Loucy (cell line): ENCODE measurements around the gene ADGRL3.

Source experiments
- H2AFZ ChIP-seq: fragments of 200-600 bp; sonication (generic); 2 replicates; pipeline ENCODE4 v1.6.0; 2016; ENCODE audit warnings: antibody characterized with exemption, mild to moderate bottlenecking, low read length, moderate library complexity
- H3F3A ChIP-seq: fragments of 200-600 bp; 2 replicates; pipeline ENCODE4 v1.6.0; 2016; ENCODE audit warnings: antibody characterized with exemption, low read depth, mild to moderate bottlenecking
- H3K27me3 ChIP-seq: fragments of 200-600 bp; sonication (generic); 2 replicates; pipeline ENCODE4 v1.6.1; 2014; ENCODE audit warnings: low read length, mild to moderate bottlenecking; ENCODE audit not compliant: insufficient read depth, poor library complexity, severe bottlenecking
- H3K36me3 ChIP-seq: fragments of 200-600 bp; sonication (generic); 2 replicates; pipeline ENCODE4 v1.6.1; 2016; ENCODE audit warnings: low read length; ENCODE audit not compliant: insufficient read depth
- H3K4me1 ChIP-seq: fragments of 200-600 bp; sonication (generic); 2 replicates; pipeline ENCODE4 v1.5.1; 2014; ENCODE audit warnings: low read length, mild to moderate bottlenecking; ENCODE audit not compliant: insufficient read depth, poor library complexity, severe bottlenecking
- H3K4me2 ChIP-seq: fragments of 200-600 bp; sonication (generic); 2 replicates; pipeline ENCODE4 v1.6.0; 2014; ENCODE audit warnings: antibody characterized with exemption, low read length, low read depth, mild to moderate bottlenecking; ENCODE audit not compliant: poor library complexity, severe bottlenecking
- H3K4me3 ChIP-seq: fragments of 200-600 bp; sonication (generic); 2 replicates; pipeline ENCODE4 v1.5.1; 2014; ENCODE audit warnings: low read length, mild to moderate bottlenecking, mixed read lengths; ENCODE audit not compliant: poor library complexity, severe bottlenecking
- H3K79me2 ChIP-seq: fragments of 200-600 bp; sonication (generic); 2 replicates; pipeline ENCODE4 v1.6.1; 2014; ENCODE audit warnings: low read length; ENCODE audit not compliant: insufficient read depth
- H3K9ac ChIP-seq: fragments of 200-600 bp; sonication (generic); 2 replicates; pipeline ENCODE4 v1.6.0; 2014; ENCODE audit warnings: mild to moderate bottlenecking, low read depth, low read length, moderate library complexity; ENCODE audit not compliant: poor library complexity, severe bottlenecking
- H3K9me2 ChIP-seq: fragments of 200-600 bp; sonication (generic); replicated peaks from 2 replicates; pipeline ENCODE4 v1.6.1; 2016; ENCODE audit warnings: low read depth, low read length, mixed read lengths
- H3K9me3 ChIP-seq: fragments of 200-600 bp; sonication (generic); 2 replicates; pipeline ENCODE4 v1.6.1; 2014; ENCODE audit warnings: mild to moderate bottlenecking, antibody characterized with exemption, low read length, low read depth; ENCODE audit not compliant: insufficient read depth
- H4K20me1 ChIP-seq: fragments of 200-600 bp; sonication (generic); 2 replicates; pipeline ENCODE4 v1.6.0; 2014; ENCODE audit warnings: antibody characterized with exemption, low read length, mild to moderate bottlenecking; ENCODE audit not compliant: insufficient read depth, poor library complexity, severe bottlenecking
- EZH2phosphoT487 ChIP-seq: fragments of 200-600 bp; IDR thresholded peaks from 2 replicates; pipeline ENCODE4 v1.6.1; 2018; ENCODE audit warnings: antibody characterized with exemption, mild to moderate bottlenecking, moderate library complexity, borderline replicate concordance
- TF ChIP-seq, protein P1 (sequence below): fragments of 200-600 bp; sonication (generic); conservative IDR thresholded peaks from 2 replicates; pipeline ENCODE4 v1.5.1; 2014; ENCODE audit warnings: mild to moderate bottlenecking, antibody characterized with exemption, low read length

The ADGRL3 gene

DNA sequence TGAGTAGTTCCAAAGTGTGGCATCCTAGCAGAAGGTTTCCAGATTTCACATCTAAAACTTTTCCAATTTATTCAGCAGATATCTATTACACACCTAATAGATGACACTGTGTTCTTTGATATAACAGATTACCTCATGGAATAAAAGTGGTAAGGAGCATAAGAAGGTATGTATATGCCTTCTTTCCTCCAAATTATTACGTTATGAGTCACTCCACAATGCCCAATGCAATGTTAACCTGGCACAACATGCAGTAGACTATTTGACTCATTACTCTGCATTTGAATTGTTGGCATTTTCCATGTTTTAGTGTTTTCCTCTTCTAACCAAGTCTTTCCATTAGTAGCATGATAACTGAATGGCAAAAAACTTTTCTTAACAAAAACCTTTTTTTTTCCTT lies 383.6 kb downstream of the ADGRL3 start:
- no peaks in the 10 kb centered on the region for H3K27me3 ChIP-seq
- no peak overlapping the region for H3K4me3 ChIP-seq
- no peaks in the 10 kb centered on the region for H3K79me2 ChIP-seq
- no peaks in the 10 kb centered on the region for H3K4me1 ChIP-seq
- no peak overlapping the region for H3K9ac ChIP-seq
- no peak overlapping the region for H3K4me2 ChIP-seq
- H3F3A ChIP-seq, result no peaks in the 10 kb centered on the region
- H3K9me3 ChIP-seq, result no peaks in the 10 kb centered on the region
- no peaks in the 10 kb centered on the region for H4K20me1 ChIP-seq
- H2AFZ ChIP-seq, result no peak overlapping the region
- no peaks in the 10 kb centered on the region for H3K9me2 ChIP-seq
- H3K36me3 ChIP-seq, result no peaks in the 10 kb centered on the region
- TF ChIP-seq, protein P1, sequence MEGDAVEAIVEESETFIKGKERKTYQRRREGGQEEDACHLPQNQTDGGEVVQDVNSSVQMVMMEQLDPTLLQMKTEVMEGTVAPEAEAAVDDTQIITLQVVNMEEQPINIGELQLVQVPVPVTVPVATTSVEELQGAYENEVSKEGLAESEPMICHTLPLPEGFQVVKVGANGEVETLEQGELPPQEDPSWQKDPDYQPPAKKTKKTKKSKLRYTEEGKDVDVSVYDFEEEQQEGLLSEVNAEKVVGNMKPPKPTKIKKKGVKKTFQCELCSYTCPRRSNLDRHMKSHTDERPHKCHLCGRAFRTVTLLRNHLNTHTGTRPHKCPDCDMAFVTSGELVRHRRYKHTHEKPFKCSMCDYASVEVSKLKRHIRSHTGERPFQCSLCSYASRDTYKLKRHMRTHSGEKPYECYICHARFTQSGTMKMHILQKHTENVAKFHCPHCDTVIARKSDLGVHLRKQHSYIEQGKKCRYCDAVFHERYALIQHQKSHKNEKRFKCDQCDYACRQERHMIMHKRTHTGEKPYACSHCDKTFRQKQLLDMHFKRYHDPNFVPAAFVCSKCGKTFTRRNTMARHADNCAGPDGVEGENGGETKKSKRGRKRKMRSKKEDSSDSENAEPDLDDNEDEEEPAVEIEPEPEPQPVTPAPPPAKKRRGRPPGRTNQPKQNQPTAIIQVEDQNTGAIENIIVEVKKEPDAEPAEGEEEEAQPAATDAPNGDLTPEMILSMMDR, result no peak
- no peak for TF ChIP-seq EZH2phosphoT487

DNA sequence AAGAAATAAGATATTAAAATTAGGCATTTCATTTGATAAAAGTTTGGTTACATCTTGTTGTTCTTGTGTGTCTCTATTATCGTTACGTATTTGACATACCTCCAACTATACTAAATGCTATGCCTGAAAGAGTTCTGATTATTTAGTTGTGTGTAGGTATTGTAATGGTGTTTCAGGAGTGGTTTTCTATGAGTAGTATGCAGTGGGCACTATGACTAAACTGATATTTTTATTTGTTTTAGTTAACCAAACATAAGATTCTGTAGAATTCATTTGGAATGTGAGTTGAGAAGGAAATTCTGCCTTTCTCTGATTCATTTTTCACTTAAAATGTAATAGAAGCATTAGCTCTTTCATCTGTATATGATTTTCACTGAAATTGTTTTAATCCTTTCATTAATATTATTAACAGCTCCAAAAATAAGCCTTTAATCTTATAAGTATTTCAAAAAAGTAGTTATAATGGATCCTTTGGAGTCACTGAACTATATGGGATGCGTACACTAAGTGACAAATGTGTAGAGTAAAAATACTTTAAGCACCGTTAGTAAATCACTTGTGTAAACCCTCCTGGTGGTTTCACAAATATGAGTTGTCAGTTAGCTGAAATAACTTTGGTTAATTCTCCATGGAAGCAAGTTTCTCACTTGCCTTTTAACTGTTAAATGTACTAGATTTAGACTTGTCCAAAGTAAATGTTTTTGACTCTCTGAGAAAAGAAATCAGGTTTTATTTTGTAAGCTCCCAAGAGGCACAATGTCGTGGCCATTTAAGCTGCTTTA lies 388.7 kb downstream of the ADGRL3 start:
- Histone ChIP-seq H3K9ac (no peak overlapping the region), H3K36me3 (no peaks in the 10 kb centered on the region), H3K27me3 (no peaks in the 10 kb centered on the region), H3K4me3 (no peak overlapping the region), H3F3A (no peaks in the 10 kb centered on the region), H2AFZ (no peak overlapping the region), H3K4me1 (no peaks in the 10 kb centered on the region), H3K9me3 (no peaks in the 10 kb centered on the region), H4K20me1 (no peaks in the 10 kb centered on the region), H3K4me2 (no peak overlapping the region), H3K79me2 (no peaks in the 10 kb centered on the region), H3K9me2 (no peaks in the 10 kb centered on the region)
- TF ChIP-seq, protein P1, result no peak
- TF ChIP-seq EZH2phosphoT487, result no peak

DNA sequence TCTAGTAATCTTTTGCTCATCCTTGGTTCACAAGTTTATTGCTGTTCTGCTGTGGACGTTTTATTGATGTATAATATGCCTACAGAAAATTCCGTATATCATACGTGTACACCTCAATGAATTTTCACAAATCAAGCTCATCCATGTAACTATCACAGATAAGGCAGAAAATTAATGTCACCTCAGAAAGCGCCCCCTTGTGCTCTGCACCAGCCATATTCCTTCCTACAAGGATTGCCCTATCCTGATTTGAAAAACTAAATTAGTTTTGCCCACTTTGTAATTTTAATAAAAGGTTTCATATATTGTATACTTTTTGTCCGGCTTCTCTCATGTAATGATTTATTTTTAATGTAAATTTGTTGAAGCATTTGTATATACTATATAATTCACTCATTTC lies 390.8 kb downstream of the ADGRL3 start:
- TF ChIP-seq EZH2phosphoT487, result no peak
- TF ChIP-seq, protein P1, result peak; percentile 39
- H3K27me3 ChIP-seq, result no peaks in the 10 kb centered on the region

More for the DNA sequence above, 390.8 kb downstream of the ADGRL3 start:
- Histone ChIP-seq H3K9ac (no peak overlapping the region), H3K4me3 (no peak overlapping the region), H3K36me3 (no peaks in the 10 kb centered on the region), H3K4me1 (no peaks in the 10 kb centered on the region), H2AFZ (no peak overlapping the region), H4K20me1 (no peaks in the 10 kb centered on the region), H3F3A (no peaks in the 10 kb centered on the region), H3K4me2 (no peak overlapping the region), H3K9me2 (no peaks in the 10 kb centered on the region), H3K79me2 (no peaks in the 10 kb centered on the region), H3K9me3 (no peaks in the 10 kb centered on the region)
